H9 (cell line): ENCODE results near the gene ZNHIT1. TPM values are rescaled to one million over a fixed set of nuclear protein-coding genes. Genes with fewer than 3 reads are reported as not detected.
A peak's percentile ranks its signal among the peaks of the same experiment; 100 is the strongest.

ENCODE experiments used
- DNase-seq: peaks from one replicate; pipeline ENCODE4 v3.0.0-alpha.2; 2017
- H2AFZ ChIP-seq: one replicate; pipeline ENCODE4 v1.6.1; 2013; ENCODE audit warnings: mild to moderate bottlenecking, low read length, control low read depth, moderate library complexity
- H2AK5ac ChIP-seq: 2 replicates; pipeline ENCODE4 v1.6.1; 2013; ENCODE audit warnings: low read length, control low read depth, mixed read lengths; ENCODE audit not compliant: insufficient read length
- H2BK120ac ChIP-seq: one replicate; pipeline ENCODE4 v1.6.1; 2013; ENCODE audit warnings: low read depth, mild to moderate bottlenecking, low read length, control low read depth, inconsistent platforms; ENCODE audit not compliant: poor library complexity, severe bottlenecking
- H2BK12ac ChIP-seq: 2 replicates; pipeline ENCODE4 v1.6.1; 2013; ENCODE audit warnings: low read length, control low read depth, mixed read lengths, low read depth; ENCODE audit not compliant: insufficient read length
- H2BK15ac ChIP-seq: 2 replicates; pipeline ENCODE4 v1.6.1; 2013; ENCODE audit warnings: low read depth, low read length, control low read depth
- H2BK20ac ChIP-seq: one replicate; pipeline ENCODE4 v1.6.1; 2013; ENCODE audit warnings: low read depth, mild to moderate bottlenecking, low read length, control low read depth, inconsistent platforms; ENCODE audit not compliant: poor library complexity, severe bottlenecking
- H2BK5ac ChIP-seq: 2 replicates; pipeline ENCODE4 v1.6.1; 2013; ENCODE audit warnings: low read length, control low read depth, mixed read lengths; ENCODE audit not compliant: insufficient read length
- H3K14ac ChIP-seq: 2 replicates; pipeline ENCODE4 v1.6.1; 2013; ENCODE audit warnings: low read length, control low read depth; ENCODE audit not compliant: insufficient read depth
- H3K18ac ChIP-seq: 2 replicates; pipeline ENCODE4 v1.6.1; 2013; ENCODE audit warnings: low read depth, mild to moderate bottlenecking, mixed read lengths, low read length, control low read depth; ENCODE audit not compliant: insufficient read length
- H3K23ac ChIP-seq: 2 replicates; pipeline ENCODE4 v1.6.1; 2013; ENCODE audit warnings: low read length, control low read depth, mixed read lengths, low read depth; ENCODE audit not compliant: insufficient read length
- H3K23me2 ChIP-seq: 2 replicates; pipeline ENCODE4 v1.6.1; 2013; ENCODE audit warnings: low read depth, mild to moderate bottlenecking, mixed read lengths, low read length, control low read depth; ENCODE audit not compliant: insufficient read length, poor library complexity, severe bottlenecking
- H3K27ac ChIP-seq: 2 replicates; pipeline ENCODE4 v1.5.1; 2013; ENCODE audit warnings: low read length, control low read depth, mixed read lengths, low read depth; ENCODE audit not compliant: insufficient read length
- H3K27me3 ChIP-seq: 2 replicates; pipeline ENCODE4 v1.6.1; 2013; ENCODE audit warnings: low read length, control low read depth, inconsistent platforms; ENCODE audit not compliant: insufficient read depth
- H3K4ac ChIP-seq: 2 replicates; pipeline ENCODE4 v1.6.1; 2013; ENCODE audit warnings: low read depth, mild to moderate bottlenecking, control low read depth, inconsistent platforms, low read length, moderate library complexity
- H3K4me1 ChIP-seq: 2 replicates; pipeline ENCODE4 v1.6.1; 2013; ENCODE audit warnings: low read length, control low read depth, inconsistent platforms; ENCODE audit not compliant: insufficient read depth
- H3K4me2 ChIP-seq: 2 replicates; pipeline ENCODE4 v1.6.1; 2013; ENCODE audit warnings: low read length, control low read depth, mixed read lengths; ENCODE audit not compliant: insufficient read length, insufficient read depth
- H3K56ac ChIP-seq: 2 replicates; pipeline ENCODE4 v1.6.1; 2013; ENCODE audit warnings: low read depth, mild to moderate bottlenecking, mixed read lengths, low read length, control low read depth; ENCODE audit not compliant: insufficient read length
- H3K79me1 ChIP-seq: 2 replicates; pipeline ENCODE4 v1.6.1; 2013; ENCODE audit warnings: low read depth, mild to moderate bottlenecking, moderate library complexity, low read length, control low read depth, inconsistent platforms; ENCODE audit not compliant: insufficient read depth, poor library complexity, severe bottlenecking
- H3K79me2 ChIP-seq: 2 replicates; pipeline ENCODE4 v1.6.1; 2013; ENCODE audit warnings: low read length, control low read depth, inconsistent platforms; ENCODE audit not compliant: insufficient read depth
- H3K9ac ChIP-seq: 2 replicates; pipeline ENCODE4 v1.6.1; 2013; ENCODE audit warnings: low read length, control low read depth, mixed read lengths; ENCODE audit not compliant: insufficient read length; ENCODE audit errors: extremely low read depth
- H3K9me3 ChIP-seq: one replicate; pipeline ENCODE4 v1.6.1; 2013; ENCODE audit warnings: low read depth, low read length, inconsistent platforms; ENCODE audit not compliant: control insufficient read depth
- H3T11ph ChIP-seq: one replicate; pipeline ENCODE4 v1.6.1; 2013; ENCODE audit warnings: mild to moderate bottlenecking, low read length, control low read depth, inconsistent platforms
- H4K20me1 ChIP-seq: one replicate; pipeline ENCODE4 v1.6.1; 2013; ENCODE audit not compliant: control insufficient read depth, insufficient read length, insufficient read depth
- H4K5ac ChIP-seq: 2 replicates; pipeline ENCODE4 v1.6.1; 2013; ENCODE audit warnings: low read depth, mild to moderate bottlenecking, mixed read lengths, low read length, control low read depth; ENCODE audit not compliant: insufficient read length
- H4K8ac ChIP-seq: replicated peaks from 2 replicates; pipeline ENCODE4 v1.6.1; 2013; ENCODE audit warnings: low read length, control low read depth, mixed read lengths, low read depth; ENCODE audit not compliant: insufficient read length
- H4K91ac ChIP-seq: 2 replicates; pipeline ENCODE4 v1.6.1; 2013; ENCODE audit warnings: low read depth, mild to moderate bottlenecking, moderate library complexity, mixed read lengths, low read length, control low read depth; ENCODE audit not compliant: insufficient read length
- H3K27ac Mint-ChIP-seq, 3 experiments: 2 replicates in 2 of 3; 3 replicates in 1 of 3; pipeline ENCODE4 v1.8.0; 2020 to 2021; ENCODE audit warnings: mixed read lengths in 3 of 3, mild to moderate bottlenecking in 1 of 3, moderate library complexity in 1 of 3
- H3K27me3 Mint-ChIP-seq: 2 replicates; pipeline ENCODE4 v1.8.0; 2021; ENCODE audit warnings: low read depth, mild to moderate bottlenecking, moderate library complexity, mixed read lengths
- H3K36me3 Mint-ChIP-seq, 3 experiments: 2 replicates in 2 of 3; 3 replicates in 1 of 3; pipeline ENCODE4 v1.8.0; 2020 to 2021; ENCODE audit warnings: low read depth in 3 of 3, mixed read lengths in 3 of 3; ENCODE audit not compliant: insufficient read depth in 1 of 3
- H3K4me1 Mint-ChIP-seq, 2 experiments: 2 replicates each; pipeline ENCODE4 v1.8.0; 2020; ENCODE audit warnings: mixed read lengths in 2 of 2
- H3K4me3 Mint-ChIP-seq, 2 experiments: 2 replicates in 1 of 2; 3 replicates in 1 of 2; pipeline ENCODE4 v1.8.0; 2020 to 2021; ENCODE audit warnings: mild to moderate bottlenecking in 2 of 2, mixed read lengths in 2 of 2, moderate library complexity in 1 of 2
- H3K9me3 Mint-ChIP-seq, 2 experiments: 2 replicates in 1 of 2; 3 replicates in 1 of 2; pipeline ENCODE4 v1.8.0; 2020; ENCODE audit warnings: mild to moderate bottlenecking in 2 of 2, mixed read lengths in 2 of 2, moderate library complexity in 1 of 2
- WGBS: extraction: QIAGEN DNeasy Blood & Tissue Kit; methylation state at CpG from one replicate; pipeline ENCODE4 v1.1.7; 2013; ENCODE audit warnings: missing lambda C conversion rate, low lambda C conversion rate, mixed read lengths; ENCODE audit not compliant: insufficient read length; ENCODE audit errors: extremely low coverage; 5-methylcytosine and 5-hydroxymethylcytosine counted together
- total RNA-seq: library from RNA; stranded (reverse); gene quantifications from 2 replicates; pipeline ENCODE4 v1.2.1, GENCODE V29; 2021
- TF ChIP-seq, protein P1 (sequence below): fragments of 200-600 bp; sonication (generic); conservative IDR thresholded peaks from 3 replicates; pipeline ENCODE4 v1.8.0; 2021; ENCODE audit warnings: antibody characterized with exemption, mild to moderate bottlenecking

ZNHIT1 gene
- total RNA-seq, 1 experiment from 2014 or later, result 52.7 TPM

- no peaks in the 10 kb centered on the region for H4K20me1 ChIP-seq
- H3K23ac ChIP-seq, result no peak overlapping the region
- H3T11ph ChIP-seq, result no peak overlapping the region
- H3K4me1 ChIP-seq, result no peaks in the 10 kb centered on the region; the same call in 1 of the 2 replicates
- no peaks in the 10 kb centered on the region for H3K9me3 Mint-ChIP-seq
- peaks cover 10% of the 10 kb centered on the region for H3K27me3 Mint-ChIP-seq
- H3K27ac ChIP-seq, result no peak overlapping the region
- H3K79me1 ChIP-seq, result no peaks in the 10 kb centered on the region
- H3K4ac ChIP-seq, result no peak overlapping the region
- no peak overlapping the region for H3K18ac ChIP-seq
- no peak overlapping the region for H4K91ac ChIP-seq
- H2AFZ ChIP-seq, result no peak overlapping the region
- H2BK15ac ChIP-seq, result no peak overlapping the region
- H3K14ac ChIP-seq, result no peak overlapping the region
- TF ChIP-seq, protein P1, sequence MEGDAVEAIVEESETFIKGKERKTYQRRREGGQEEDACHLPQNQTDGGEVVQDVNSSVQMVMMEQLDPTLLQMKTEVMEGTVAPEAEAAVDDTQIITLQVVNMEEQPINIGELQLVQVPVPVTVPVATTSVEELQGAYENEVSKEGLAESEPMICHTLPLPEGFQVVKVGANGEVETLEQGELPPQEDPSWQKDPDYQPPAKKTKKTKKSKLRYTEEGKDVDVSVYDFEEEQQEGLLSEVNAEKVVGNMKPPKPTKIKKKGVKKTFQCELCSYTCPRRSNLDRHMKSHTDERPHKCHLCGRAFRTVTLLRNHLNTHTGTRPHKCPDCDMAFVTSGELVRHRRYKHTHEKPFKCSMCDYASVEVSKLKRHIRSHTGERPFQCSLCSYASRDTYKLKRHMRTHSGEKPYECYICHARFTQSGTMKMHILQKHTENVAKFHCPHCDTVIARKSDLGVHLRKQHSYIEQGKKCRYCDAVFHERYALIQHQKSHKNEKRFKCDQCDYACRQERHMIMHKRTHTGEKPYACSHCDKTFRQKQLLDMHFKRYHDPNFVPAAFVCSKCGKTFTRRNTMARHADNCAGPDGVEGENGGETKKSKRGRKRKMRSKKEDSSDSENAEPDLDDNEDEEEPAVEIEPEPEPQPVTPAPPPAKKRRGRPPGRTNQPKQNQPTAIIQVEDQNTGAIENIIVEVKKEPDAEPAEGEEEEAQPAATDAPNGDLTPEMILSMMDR, result no peak
- no peak overlapping the region for H3K4me3 Mint-ChIP-seq
- H3K56ac ChIP-seq, result no peak overlapping the region
- no peak overlapping the region for H4K5ac ChIP-seq
- H2BK12ac ChIP-seq, result no peak overlapping the region
- no peaks in the 10 kb centered on the region for H3K79me2 ChIP-seq
- H3K9me3 ChIP-seq, result no peaks in the 10 kb centered on the region
- no peak overlapping the region for H2BK5ac ChIP-seq
- peaks cover 2 to 3% of the 10 kb centered on the region in 2 experiments for H3K4me1 Mint-ChIP-seq
- no CpG with 5 or more reads among the region's 32 CpGs for WGBS
- no peak overlapping the region for H3K4me2 ChIP-seq
- peaks cover 3% of the 10 kb centered on the region for H3K23me2 ChIP-seq
- peaks cover 7 to 38% (median 19%) of the 10 kb centered on the region in 3 experiments; a peak in 6 of 7 replicates for H3K36me3 Mint-ChIP-seq
- DNase-seq, result no peak
- no peak overlapping the region for H4K8ac ChIP-seq
- H3K9ac ChIP-seq, result no peak overlapping the region
- no peak overlapping the region for H2BK120ac ChIP-seq
- H3K27ac Mint-ChIP-seq, result peak overlapping the region; percentile 49 to 72 (median 52); a peak in 5 of 7 replicates
- H2BK20ac ChIP-seq, result no peak overlapping the region
- no peak overlapping the region for H2AK5ac ChIP-seq
- H3K27me3 ChIP-seq, result no peaks in the 10 kb centered on the region
Observed at GRCh38 chr7:101205901-101206664, 11.9 kb upstream of the ZNHIT1 start.
